H1 (cell line): ENCODE measurements around the gene LRIG2. TPM values are rescaled to one million over a fixed set of nuclear protein-coding genes. Genes with fewer than 3 reads are reported as not detected.

Experiments
- CTCF ChIA-PET: fragments of 300-600 bp; sonication (Branson Sonifier 250); formaldehyde crosslinking; loops from one replicate; lab custom pipeline; 2021; ENCODE audit not compliant: partially characterized antibody; lab: Charles Lee
- POLR2A ChIA-PET: fragments of 300-600 bp; sonication (Branson Sonifier 250); formaldehyde crosslinking; loops from one replicate; lab custom pipeline; 2021; ENCODE audit warnings: inconsistent platforms; ENCODE audit not compliant: partially characterized antibody; lab: Charles Lee
- DNase-seq, 2 experiments: peaks; one replicate each; pipeline versions ENCODE4 v3.0.0 to v3.0.0-alpha.2; 2010 to 2022; ENCODE audit warnings: low spot score in 2 of 2, low read depth in 1 of 2, mixed read lengths in 1 of 2
- FAIRE-seq: peaks from 2 replicates; lab custom pipeline; 2011; peaks lifted over from hg19 to GRCh38; lab: Jason Lieb, UNC
- H2AFZ ChIP-seq: 2 replicates; pipeline ENCODE4 v1.8.1; 2012; ENCODE audit warnings: low read length, inconsistent platforms
- H2AK5ac ChIP-seq: 2 replicates; pipeline ENCODE4 v1.6.1; 2013; ENCODE audit warnings: low read depth, low read length
- H2BK120ac ChIP-seq: replicated peaks from 2 replicates; pipeline ENCODE3; 2013; ENCODE audit warnings: low read depth, low read length, inconsistent platforms
- H2BK12ac ChIP-seq: 2 replicates; pipeline ENCODE4 v1.6.1; 2013; ENCODE audit warnings: low read depth, low read length
- H2BK15ac ChIP-seq: 2 replicates; pipeline ENCODE4 v1.6.1; 2013; ENCODE audit warnings: low read length
- H2BK20ac ChIP-seq: 2 replicates; pipeline ENCODE4 v1.6.1; 2013; ENCODE audit warnings: low read length
- H2BK5ac ChIP-seq: 2 replicates; pipeline ENCODE4 v1.6.1; 2013; ENCODE audit warnings: low read depth, low read length
- H3K14ac ChIP-seq: 2 replicates; pipeline ENCODE4 v1.6.1; 2013; ENCODE audit warnings: inconsistent platforms; ENCODE audit not compliant: insufficient read length
- H3K18ac ChIP-seq: 2 replicates; pipeline ENCODE4 v1.6.1; 2013; ENCODE audit warnings: low read length; ENCODE audit errors: extremely low read depth
- H3K23ac ChIP-seq: 2 replicates; pipeline ENCODE4 v1.6.1; 2013; ENCODE audit warnings: inconsistent platforms; ENCODE audit not compliant: insufficient read length
- H3K23me2 ChIP-seq: 2 replicates; pipeline ENCODE4 v1.6.1; 2013; ENCODE audit warnings: low read depth, low read length
- H3K27ac ChIP-seq: 2 replicates; pipeline ENCODE4 v1.6.1; 2011; ENCODE audit warnings: low read depth, low read length, inconsistent platforms
- H3K27me3 ChIP-seq, 4 experiments: replicated peaks in 1 of 4; 1 replicate in 1 of 4; 2 replicates in 3 of 4; pipeline versions ENCODE4 v1.6.1 to v1.8.1; 2011 to 2013; ENCODE audit warnings: low read length in 3 of 4, mild to moderate bottlenecking in 3 of 4, inconsistent platforms in 2 of 4, mixed read lengths in 2 of 4, moderate library complexity in 1 of 4; ENCODE audit not compliant: control insufficient read depth in 3 of 4, insufficient read depth in 3 of 4; ENCODE audit errors: extremely low read depth in 1 of 4
- H3K36me3 ChIP-seq, 4 experiments: 2 replicates each; pipeline versions ENCODE4 v1.6.1 to v1.8.1; 2011 to 2013; ENCODE audit warnings: mild to moderate bottlenecking in 4 of 4, low read length in 3 of 4, moderate library complexity in 2 of 4, control low read depth in 1 of 4, inconsistent platforms in 1 of 4; ENCODE audit not compliant: insufficient read depth in 4 of 4, control insufficient read depth in 2 of 4
- H3K4ac ChIP-seq: replicated peaks from 2 replicates; pipeline ENCODE3; 2013; ENCODE audit warnings: low read length, low read depth, mixed read lengths, inconsistent platforms; ENCODE audit not compliant: insufficient read length
- H3K4me1 ChIP-seq, 4 experiments: replicated peaks in 1 of 4; 1 replicate in 1 of 4; 2 replicates in 3 of 4; pipeline versions ENCODE4 v1.6.1 to v1.8.1; 2011 to 2013; ENCODE audit warnings: low read length in 3 of 4, inconsistent platforms in 2 of 4, mixed read lengths in 1 of 4; ENCODE audit not compliant: insufficient read depth in 4 of 4, control insufficient read depth in 3 of 4
- H3K4me2 ChIP-seq, 2 experiments: 2 replicates each; pipeline versions ENCODE4 v1.6.1 to v1.8.1; 2011 to 2013; ENCODE audit warnings: low read depth in 2 of 2, low read length in 2 of 2, control low read depth in 1 of 2, inconsistent platforms in 1 of 2, mild to moderate bottlenecking in 1 of 2; ENCODE audit not compliant: insufficient read depth in 1 of 2
- H3K4me3 ChIP-seq, 4 experiments: fragments of 200-600, 300-600 bp in 1 of 4; sonication (generic), shearing (Covaris generic), sonication (Bioruptor Twin) in 1 of 4; 2 replicates each; pipeline versions ENCODE4 v1.5.1 to v1.8.1; 2011 to 2016; ENCODE audit warnings: low read length in 4 of 4, low read depth in 3 of 4, control low read depth in 2 of 4, inconsistent platforms in 2 of 4, mild to moderate bottlenecking in 2 of 4, mixed read lengths in 1 of 4, moderate library complexity in 1 of 4; ENCODE audit not compliant: insufficient read depth in 2 of 4; ENCODE audit errors: extremely low read depth in 1 of 4
- H3K56ac ChIP-seq: replicated peaks from 2 replicates; pipeline ENCODE3; 2013; ENCODE audit warnings: low read depth, mild to moderate bottlenecking, mixed read lengths, low read length, inconsistent platforms; ENCODE audit not compliant: insufficient read length
- H3K79me1 ChIP-seq: 2 replicates; pipeline ENCODE4 v1.6.1; 2013; ENCODE audit warnings: low read depth, low read length, control low read depth
- H3K79me2 ChIP-seq, 2 experiments: 2 replicates each; pipeline versions ENCODE4 v1.6.1 to v1.8.1; 2012 to 2013; ENCODE audit warnings: low read length in 2 of 2, mild to moderate bottlenecking in 2 of 2, inconsistent platforms in 1 of 2; ENCODE audit not compliant: insufficient read depth in 2 of 2, control insufficient read depth in 1 of 2
- H3K9ac ChIP-seq, 4 experiments: replicated peaks in 1 of 4; 1 replicate in 1 of 4; 2 replicates in 3 of 4; pipeline versions ENCODE4 v1.6.1 to v1.8.1; 2011 to 2013; ENCODE audit warnings: low read depth in 3 of 4, low read length in 3 of 4, control low read depth in 2 of 4, mild to moderate bottlenecking in 2 of 4, moderate library complexity in 2 of 4, inconsistent platforms in 1 of 4; ENCODE audit errors: extremely low read depth in 1 of 4
- H3K9me3 ChIP-seq, 2 experiments: 2 replicates each; pipeline versions ENCODE4 v1.6.1 to v1.8.1; 2012 to 2013; ENCODE audit warnings: mild to moderate bottlenecking in 2 of 2, moderate library complexity in 2 of 2, control low read depth in 1 of 2, inconsistent platforms in 1 of 2, low read depth in 1 of 2, low read length in 1 of 2, mixed read lengths in 1 of 2; ENCODE audit not compliant: insufficient read depth in 2 of 2
- H4K20me1 ChIP-seq, 2 experiments: replicated peaks in 1 of 2; 2 replicates each; pipeline versions ENCODE3 to v1.8.1; 2011 to 2013; ENCODE audit warnings: inconsistent platforms in 2 of 2, low read length in 2 of 2, mild to moderate bottlenecking in 1 of 2; ENCODE audit not compliant: insufficient read depth in 2 of 2, control insufficient read depth in 1 of 2
- H4K5ac ChIP-seq: 2 replicates; pipeline ENCODE4 v1.6.1; 2013; ENCODE audit warnings: low read length, low read depth, mixed read lengths, inconsistent platforms; ENCODE audit not compliant: insufficient read length
- H4K8ac ChIP-seq: 2 replicates; pipeline ENCODE4 v1.8.0; 2013; ENCODE audit warnings: mild to moderate bottlenecking, moderate library complexity, low read length, inconsistent platforms; ENCODE audit not compliant: insufficient read depth; ENCODE audit errors: extremely low read depth
- H4K91ac ChIP-seq: replicated peaks from 2 replicates; pipeline ENCODE3; 2013; ENCODE audit warnings: low read length, mixed read lengths, inconsistent platforms; ENCODE audit not compliant: insufficient read length
- BACH1 ChIP-seq: IDR thresholded peaks from 2 replicates; pipeline ENCODE4 v1.6.1; 2012; ENCODE audit warnings: low read length, improper control_type of control experiment
- CBX8 ChIP-seq: fragments of 300-800, 300-1000 bp; sonication (generic); IDR thresholded peaks from 2 replicates; pipeline ENCODE4 v1.7.1; 2016; ENCODE audit warnings: low read depth, low read length, borderline replicate concordance
- CEBPB ChIP-seq: IDR thresholded peaks from 2 replicates; pipeline ENCODE4 v1.6.1; 2012; ENCODE audit warnings: low read depth, low read length
- CTBP2 ChIP-seq: IDR thresholded peaks from 2 replicates; pipeline ENCODE4 v1.7.0; 2011; ENCODE audit warnings: borderline replicate concordance, mild to moderate bottlenecking, moderate library complexity, mixed read lengths, low read length; ENCODE audit not compliant: insufficient read depth, insufficient read length
- EP300 ChIP-seq, 2 experiments: IDR thresholded peaks; 1 replicate in 1 of 2; 2 replicates in 1 of 2; pipeline ENCODE4 v1.6.1; 2011 to 2012; ENCODE audit warnings: low read depth in 2 of 2, low read length in 2 of 2, mild to moderate bottlenecking in 2 of 2, borderline replicate concordance in 1 of 2, inconsistent platforms in 1 of 2, moderate library complexity in 1 of 2
- EZH2 ChIP-seq: fragments of 200-600 bp; sonication (generic); IDR thresholded peaks from 2 replicates; pipeline ENCODE4 v1.7.1; 2012; ENCODE audit warnings: low read depth, mild to moderate bottlenecking, moderate library complexity, low read length, inconsistent platforms; ENCODE audit not compliant: severe bottlenecking
- JUN ChIP-seq: IDR thresholded peaks from 2 replicates; pipeline ENCODE4 v1.6.1; 2011; ENCODE audit warnings: low read depth, mild to moderate bottlenecking, improper control_type of control experiment, low read length
- KDM5A ChIP-seq: fragments of 200-600 bp; IDR thresholded peaks from 2 replicates; pipeline ENCODE4 v1.7.1; 2012; ENCODE audit warnings: mild to moderate bottlenecking, low read length, inconsistent platforms, mixed read lengths
- POLR2A ChIP-seq, 2 experiments: IDR thresholded peaks; 1 replicate in 1 of 2; 2 replicates in 1 of 2; pipeline ENCODE4 v1.6.1; 2011; ENCODE audit warnings: low read depth in 2 of 2, low read length in 2 of 2, mild to moderate bottlenecking in 2 of 2; ENCODE audit errors: control extremely low read depth in 1 of 2
- RBBP5 ChIP-seq: IDR thresholded peaks from 2 replicates; pipeline ENCODE4 v1.7.1; 2012; ENCODE audit warnings: low read depth, mild to moderate bottlenecking, inconsistent platforms, low read length, moderate library complexity, borderline replicate concordance
- RNF2 ChIP-seq: fragments of 200-900, 300-1000 bp; sonication (generic); IDR thresholded peaks from 2 replicates; pipeline ENCODE4 v1.7.1; 2016; ENCODE audit warnings: borderline replicate concordance, low read depth, mild to moderate bottlenecking, antibody characterized with exemption, low read length; ENCODE audit not compliant: poor library complexity, severe bottlenecking; ENCODE audit errors: missing control alignments
- RXRA ChIP-seq: IDR thresholded peaks from 2 replicates; pipeline ENCODE4 v1.6.1; 2011; ENCODE audit warnings: low read depth, mild to moderate bottlenecking, low read length, moderate library complexity; ENCODE audit not compliant: insufficient read depth
- SRF ChIP-seq: IDR thresholded peaks from 2 replicates; pipeline ENCODE4 v1.6.1; 2011; ENCODE audit warnings: mild to moderate bottlenecking, low read depth, low read length, moderate library complexity
- TBP ChIP-seq: IDR thresholded peaks from 2 replicates; pipeline ENCODE4 v1.6.1; 2011; ENCODE audit warnings: low read depth, low read length, improper control_type of control experiment
- WGBS, 2 experiments: shearing (Covaris generic) in 1 of 2; methylation state at CpG; one replicate each; pipeline versions ENCODE4 v1.1.6 to v1.1.7; 2013 to 2015; ENCODE audit warnings: low lambda C conversion rate in 2 of 2, mixed read lengths in 2 of 2, inconsistent platforms in 1 of 2, low coverage in 1 of 2, missing lambda C conversion rate in 1 of 2; ENCODE audit not compliant: insufficient replicate concordance in 2 of 2, insufficient coverage in 1 of 2, insufficient read length in 1 of 2; ENCODE audit errors: extremely low coverage in 1 of 2, missing lambda C conversion rate in 1 of 2; 5-methylcytosine and 5-hydroxymethylcytosine counted together
- polyA plus RNA-seq, 7 experiments: library from polyadenylated mRNA; depleted of rRNA in 3 of 7; stranded (reverse) in 5 of 7; unstranded in 2 of 7; fragments of >200 nt in 5 of 7; fragments of 200-250 nt in 2 of 7; gene quantifications; 1 replicate in 5 of 7; 2 replicates in 1 of 7; 4 replicates in 1 of 7; pipeline versions ENCODE4 v1.2.1 to v1.2.3, GENCODE V29; 2011 to 2013; ENCODE audit warnings: missing spikeins in 2 of 7, mixed read lengths in 2 of 7
- total RNA-seq: library from RNA; stranded (reverse); fragmentation: NEBNext Ultra II Directional; extraction: Animal tissue kit (Norgen Biotek cat#: 25700); gene quantifications from 2 replicates; pipeline ENCODE4 v1.2.1, GENCODE V29; 2021

The LRIG2 gene
- total and polyA plus RNA-seq, 2 of the 8 experiments (the other 6 are each of a cell fraction or from before 2014, with no cell fraction given) = 16.2 to 20.9 TPM

- no peak overlapping the region for H3K14ac ChIP-seq
- CTCF ChIA-PET = interaction anchor here (1.4 to 2.2 kb wide), 2 partner anchors 14 to 370 kb away, joined by 4 to 10 read pairs; partner anchors contain the start of gene LRIG2
- no peak overlapping the region for H3K18ac ChIP-seq
- H2AK5ac ChIP-seq = no peak overlapping the region
- no peak overlapping the region for H3K56ac ChIP-seq
- H4K20me1 ChIP-seq = peaks cover 0 to 9% of the 10 kb centered on the region in 2 experiments
- H2AFZ ChIP-seq = no peak overlapping the region
- peaks cover 0 to 85% of the 10 kb centered on the region in 2 experiments; a peak in 2 of 4 replicates for H3K79me2 ChIP-seq
- 92% methylated on average over 2 of the region's 2 CpGs; no CpG with 5 or more reads in 1 of the 2 experiments for WGBS, 2 experiments
- H2BK5ac ChIP-seq = no peak overlapping the region
- no peak overlapping the region for H4K91ac ChIP-seq
- no peaks in the 10 kb centered on the region; the same call in 1 of the 2 replicates for H3K79me1 ChIP-seq
- H3K9ac ChIP-seq = no peak overlapping the region
- H2BK20ac ChIP-seq = no peak overlapping the region
- H3K27me3 ChIP-seq = no peaks in the 10 kb centered on the region
- no peak overlapping the region for H4K5ac ChIP-seq
- POLR2A ChIA-PET = interaction anchor here (0.6 to 2.8 kb wide), 5 partner anchors 8 to 1672 kb away, joined by 3 to 13 read pairs (median 4); partner anchors contain the start of gene LRIG2
- no peaks in the 10 kb centered on the region for H3K4me1 ChIP-seq
- no peaks in the 10 kb centered on the region for H3K9me3 ChIP-seq
- H3K36me3 ChIP-seq = peaks cover 0 to 12% (median 1%) of the 10 kb centered on the region in 4 experiments; a peak in 3 of 8 replicates
- DNase-seq (no peak), FAIRE-seq (no peak)
- no peak overlapping the region for H2BK12ac ChIP-seq
- H3K4ac ChIP-seq = no peak overlapping the region
- H2BK120ac ChIP-seq = no peak overlapping the region
- no peak overlapping the region for H2BK15ac ChIP-seq
- no peaks in the 10 kb centered on the region for H3K23me2 ChIP-seq
- H3K23ac ChIP-seq = no peak overlapping the region
- no peak overlapping the region for H3K4me3 ChIP-seq
- H3K4me2 ChIP-seq = no peak overlapping the region
- H4K8ac ChIP-seq = no peak overlapping the region
- H3K27ac ChIP-seq = no peak overlapping the region
- no peak for TF ChIP-seq CBX8
- TF ChIP-seq JUN = no peak
- no peak for TF ChIP-seq POLR2A (IDR thresholded peaks at IDR 0.05; ENCODE audit: control extremely low read depth in 1 of 2, low read depth in 2 of 2, low read length in 2 of 2)
- TF ChIP-seq SRF = no peak
- TF ChIP-seq EP300 (IDR thresholded peaks at IDR 0.05; ENCODE audit: borderline replicate concordance in 1 of 2, low read depth in 2 of 2, low read length in 2 of 2) = no peak
- no peak for TF ChIP-seq CEBPB
- TF ChIP-seq KDM5A = no peak
- no peak for TF ChIP-seq RNF2
- TF ChIP-seq CTBP2 = no peak
- no peak for TF ChIP-seq RXRA
- TF ChIP-seq EZH2 = no peak
- TF ChIP-seq RBBP5 = no peak
- no peak for TF ChIP-seq BACH1
- TF ChIP-seq TBP = no peak
These were observed 13.5 kb downstream of the LRIG2 start for GRCh38 chr1:113086541-113086940.
